SH-SY5Y (cell line): ENCODE results near the gene ITGA1.

Experiments
- GATA2 ChIP-seq: IDR thresholded peaks from 2 replicates; pipeline ENCODE4 v1.6.1; 2011; ENCODE audit warnings: mild to moderate bottlenecking, low read depth, low read length
- GATA3 ChIP-seq: IDR thresholded peaks from 2 replicates; pipeline ENCODE4 v1.6.1; 2011; ENCODE audit warnings: low read depth, mild to moderate bottlenecking, low read length, moderate library complexity

- no peak for TF ChIP-seq GATA2
- TF ChIP-seq GATA3 = no peak
Measured at GRCh38 chr5:53006911-53007890, 219.5 kb downstream of the ITGA1 start.
